NCI-H1417 (cell line): Measurements from ENCODE around the gene RNU4-1.
"Not testable (repeated sequence)": the region's sequence is repeated elsewhere in the genome, so short reads cannot be mapped to it uniquely, and the experiment has no call there.

ENCODE experiments used
- DNase-seq, 3 experiments: peaks; one replicate each; lab custom pipeline; 2025; lab: John Stamatoyannopoulos, UW

The RNU4-1 gene

GRCh38 chr12:120258323-120258896 is 34.6 kb downstream of the RNU4-1 start:
- no peak for DNase-seq

- no peak for DNase-seq
These were observed 35.8 kb downstream of the RNU4-1 start for GRCh38 chr12:120257041-120257821.

- no peak for DNase-seq
These were observed 38.2 kb downstream of the RNU4-1 start for GRCh38 chr12:120254809-120255208.

- DNase-seq = not testable (repeated sequence)
These were observed 39.7 kb downstream of the RNU4-1 start for GRCh38 chr12:120253313-120253712.

GRCh38 chr12:120252071-120252906 is 40.7 kb downstream of the RNU4-1 start:
- DNase-seq = no peak

- DNase-seq = not testable (repeated sequence)
These were observed 41.5 kb downstream of the RNU4-1 start for GRCh38 chr12:120251364-120252070.

- no peak for DNase-seq
These were observed 42.9 kb downstream of the RNU4-1 start for GRCh38 chr12:120249875-120250795.

- no peak for DNase-seq
These were observed 43.7 kb downstream of the RNU4-1 start for GRCh38 chr12:120249266-120249874.

GRCh38 chr12:120247621-120248030 is 45.4 kb downstream of the RNU4-1 start:
- no peak for DNase-seq

- no peak for DNase-seq
These were observed 45.9 kb downstream of the RNU4-1 start for GRCh38 chr12:120247183-120247582.

- not testable (repeated sequence) for DNase-seq
These were observed 46.3 kb downstream of the RNU4-1 start for GRCh38 chr12:120246705-120247104.
